ENCODE results near the gene ATP2B1.

GRCh38 chr12:89663577-89664357 is 44.9 kb downstream of the ATP2B1 start:
- TF ChIP-seq CTCF (conservative IDR thresholded peaks at IDR 0.05; ENCODE audit: low read depth, low read length) (no peak), EZH2 (IDR thresholded peaks at IDR 0.05; ENCODE audit: low read length, unreplicated experiment) (no peak), EZH2phosphoT487 (IDR thresholded peaks at IDR 0.05; ENCODE audit: borderline replicate concordance, low read length) (no peak)
